Ascending aorta (tissue), 2 donors: Measurements from ENCODE around the gene NEURL3. TPM values are rescaled to one million over a fixed set of nuclear protein-coding genes. Genes with fewer than 3 reads are reported as not detected.

Source experiments
- DNase-seq, 2 donors: peaks; one replicate each; pipeline ENCODE4 v3.0.0-alpha.2; 2019; ENCODE audit warnings: low spot score in 2 of 2
- H3K27ac ChIP-seq, 2 donors: fragments of 200-600 bp; sonication (generic); one replicate each; pipeline ENCODE4 v1.5.1; 2016 to 2017; ENCODE audit warnings: mild to moderate bottlenecking in 1 of 2
- H3K27me3 ChIP-seq: fragments of 200-600 bp; sonication (generic); one replicate; pipeline ENCODE4 v1.5.1; 2017
- H3K36me3 ChIP-seq, 2 donors: fragments of 200-600 bp; sonication (generic); one replicate each; pipeline ENCODE4 v1.5.1; 2016
- H3K4me1 ChIP-seq, 2 donors: fragments of 200-600 bp; sonication (generic); one replicate each; pipeline ENCODE4 v1.5.1; 2016 to 2017; ENCODE audit warnings: mild to moderate bottlenecking in 1 of 2
- H3K4me3 ChIP-seq, 2 donors: fragments of 200-600 bp; sonication (generic); one replicate each; pipeline ENCODE4 v1.5.1; 2016 to 2017; ENCODE audit warnings: mild to moderate bottlenecking in 1 of 2
- H3K9me3 ChIP-seq, 2 donors: fragments of 200-600 bp; sonication (generic); one replicate each; pipeline ENCODE4 v1.5.1; 2016
- intact Hi-C: fragments of 100-400 bp; cut with DNase I; formaldehyde crosslinking; loops from one replicate; pipeline ENCODE4 v1.15.1; 2023
- total RNA-seq: library from RNA; depleted of rRNA; stranded (reverse); fragments of >200 nt; gene quantifications from one replicate; pipeline ENCODE4 v1.1.0, GENCODE V29; 2016
- TF ChIP-seq, protein P1 (sequence below), 3 experiments: fragments of 200-600 bp in 2 of 3; fragments of 450-650 bp in 1 of 3; sonication (generic) in 2 of 3; IDR thresholded peaks; one replicate each; pipeline ENCODE4 v1.5.1; 2016 to 2019; ENCODE audit warnings: antibody characterized with exemption in 3 of 3, mild to moderate bottlenecking in 1 of 3, moderate library complexity in 1 of 3

Gene NEURL3
- total RNA-seq, 1 donor from 2014 or later, result not detected

DNA sequence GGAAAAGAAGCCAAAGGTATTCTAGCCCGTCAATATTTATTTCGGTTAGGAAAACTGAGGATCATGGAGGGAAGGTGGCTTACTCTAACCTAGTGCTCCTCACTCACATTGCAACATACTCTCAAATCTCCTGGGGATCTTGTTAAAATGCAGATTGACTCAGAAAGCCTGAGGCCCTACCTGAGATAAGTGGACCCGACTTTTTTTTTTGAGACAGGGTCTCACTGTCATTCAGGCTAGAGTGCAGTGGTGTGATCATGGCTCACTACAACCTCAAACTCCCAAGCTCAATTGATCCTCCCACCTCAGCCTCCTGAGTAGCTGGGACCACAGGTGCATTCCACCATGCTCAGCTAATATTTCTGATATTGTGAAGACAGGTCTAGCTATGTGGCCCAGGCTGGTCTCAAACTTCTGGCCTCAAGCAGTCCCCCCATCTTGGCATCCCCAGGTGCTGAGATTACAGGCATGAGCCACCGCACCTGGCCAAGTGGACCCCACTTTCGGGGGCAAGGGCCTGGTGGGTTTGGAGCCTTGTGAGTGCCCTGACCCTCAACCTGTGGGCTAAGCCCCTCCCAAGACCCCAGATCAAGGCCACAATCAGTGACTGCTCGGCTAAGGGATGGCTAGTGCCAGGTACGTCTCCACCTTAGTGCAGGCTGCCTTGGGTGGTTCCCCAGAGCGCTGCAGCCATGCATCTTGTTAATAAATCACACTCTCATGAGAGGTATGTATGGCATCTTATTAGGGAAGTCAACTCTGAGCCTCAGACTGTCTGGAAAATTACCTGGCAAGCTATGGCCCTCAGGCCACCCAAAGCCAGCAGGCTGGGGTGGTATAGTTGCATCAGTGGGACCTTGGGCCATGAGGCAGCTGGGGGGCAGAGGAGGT lies 1.1 kb upstream of the NEURL3 start:
- TF ChIP-seq, protein P1, sequence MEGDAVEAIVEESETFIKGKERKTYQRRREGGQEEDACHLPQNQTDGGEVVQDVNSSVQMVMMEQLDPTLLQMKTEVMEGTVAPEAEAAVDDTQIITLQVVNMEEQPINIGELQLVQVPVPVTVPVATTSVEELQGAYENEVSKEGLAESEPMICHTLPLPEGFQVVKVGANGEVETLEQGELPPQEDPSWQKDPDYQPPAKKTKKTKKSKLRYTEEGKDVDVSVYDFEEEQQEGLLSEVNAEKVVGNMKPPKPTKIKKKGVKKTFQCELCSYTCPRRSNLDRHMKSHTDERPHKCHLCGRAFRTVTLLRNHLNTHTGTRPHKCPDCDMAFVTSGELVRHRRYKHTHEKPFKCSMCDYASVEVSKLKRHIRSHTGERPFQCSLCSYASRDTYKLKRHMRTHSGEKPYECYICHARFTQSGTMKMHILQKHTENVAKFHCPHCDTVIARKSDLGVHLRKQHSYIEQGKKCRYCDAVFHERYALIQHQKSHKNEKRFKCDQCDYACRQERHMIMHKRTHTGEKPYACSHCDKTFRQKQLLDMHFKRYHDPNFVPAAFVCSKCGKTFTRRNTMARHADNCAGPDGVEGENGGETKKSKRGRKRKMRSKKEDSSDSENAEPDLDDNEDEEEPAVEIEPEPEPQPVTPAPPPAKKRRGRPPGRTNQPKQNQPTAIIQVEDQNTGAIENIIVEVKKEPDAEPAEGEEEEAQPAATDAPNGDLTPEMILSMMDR (IDR thresholded peaks at IDR 0.05), result no peak

GRCh38 chr2:96503637-96504243 lies 1.4 kb downstream of the NEURL3 start:
- Histone ChIP-seq H3K9me3 (no peaks in the 10 kb centered on the region), H3K4me3 (no peak overlapping the region), H3K4me1 (peaks cover 4 to 10% of the 10 kb centered on the region in 2 donors), H3K36me3 (no peaks in the 10 kb centered on the region), H3K27me3 (no peaks in the 10 kb centered on the region), H3K27ac (no peak overlapping the region)
- TF ChIP-seq, protein P1 (IDR thresholded peaks at IDR 0.05), result no peak
- intact Hi-C loops, result no loop called here
- peak in 1 of 2 donors; percentile 58 for DNase-seq

More for the DNA sequence above, 1.1 kb upstream of the NEURL3 start:
- H3K4me1 ChIP-seq, result peaks cover 8 to 15% of the 10 kb centered on the region in 2 donors
- H3K36me3 ChIP-seq, result no peaks in the 10 kb centered on the region
- H3K9me3 ChIP-seq, result no peaks in the 10 kb centered on the region
- no peak overlapping the region for H3K27ac ChIP-seq
- no peaks in the 10 kb centered on the region for H3K27me3 ChIP-seq
- intact Hi-C loops, result loop anchor here (5.0 kb wide), 1 partner anchor 34 kb away; no protein-coding TSS in a partner anchor
- DNase-seq, result peak in 1 of 2 donors; percentile 62
- H3K4me3 ChIP-seq, result no peak overlapping the region

DNA sequence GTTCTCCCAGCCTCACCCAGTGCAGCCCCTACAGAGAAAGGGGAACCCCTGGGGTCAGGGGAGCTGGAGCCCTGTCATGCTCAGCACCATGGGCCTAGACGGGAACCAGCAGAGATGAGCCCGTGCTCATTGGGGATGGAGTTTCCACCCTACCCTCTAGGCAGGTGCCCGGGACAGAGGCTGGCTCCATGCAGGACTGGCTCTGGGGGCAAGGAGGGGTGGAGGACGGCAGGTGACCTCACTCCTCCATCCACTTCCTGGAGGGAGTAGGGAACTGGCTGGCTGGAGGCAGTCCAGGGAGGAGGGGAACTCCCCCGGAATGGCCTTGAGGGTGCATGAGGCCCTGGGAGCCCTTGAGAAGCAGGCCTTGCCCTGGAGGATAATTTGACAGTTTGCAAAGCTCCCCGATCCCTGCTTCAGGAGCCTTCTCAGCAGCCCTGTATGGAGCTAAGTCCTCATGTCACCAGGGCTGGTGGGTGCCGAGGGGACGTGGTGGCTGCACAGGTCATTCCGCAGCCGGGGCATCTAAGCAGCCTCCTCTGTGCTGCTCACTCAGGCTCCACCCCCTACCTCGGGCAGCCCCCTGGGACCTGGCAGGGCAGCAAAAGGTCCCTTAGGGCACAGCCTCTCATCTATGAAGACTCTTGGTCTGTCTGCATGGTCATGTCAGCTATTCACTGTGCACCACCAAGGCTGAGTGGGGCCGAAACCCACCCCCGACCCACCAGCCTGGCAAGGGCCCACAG lies 2.1 kb downstream of the NEURL3 start:
- H3K4me1 ChIP-seq, result peaks cover 0 to 4% of the 10 kb centered on the region in 2 donors
- intact Hi-C loops, result no loop called here
- H3K27me3 ChIP-seq, result no peaks in the 10 kb centered on the region
- H3K4me3 ChIP-seq, result no peak overlapping the region
- no peaks in the 10 kb centered on the region for H3K36me3 ChIP-seq
- H3K9me3 ChIP-seq, result no peaks in the 10 kb centered on the region
- H3K27ac ChIP-seq, result no peak overlapping the region
- TF ChIP-seq, protein P1 (IDR thresholded peaks at IDR 0.05), result no peak
- peak in 1 of 2 donors; percentile 40 for DNase-seq

DNA sequence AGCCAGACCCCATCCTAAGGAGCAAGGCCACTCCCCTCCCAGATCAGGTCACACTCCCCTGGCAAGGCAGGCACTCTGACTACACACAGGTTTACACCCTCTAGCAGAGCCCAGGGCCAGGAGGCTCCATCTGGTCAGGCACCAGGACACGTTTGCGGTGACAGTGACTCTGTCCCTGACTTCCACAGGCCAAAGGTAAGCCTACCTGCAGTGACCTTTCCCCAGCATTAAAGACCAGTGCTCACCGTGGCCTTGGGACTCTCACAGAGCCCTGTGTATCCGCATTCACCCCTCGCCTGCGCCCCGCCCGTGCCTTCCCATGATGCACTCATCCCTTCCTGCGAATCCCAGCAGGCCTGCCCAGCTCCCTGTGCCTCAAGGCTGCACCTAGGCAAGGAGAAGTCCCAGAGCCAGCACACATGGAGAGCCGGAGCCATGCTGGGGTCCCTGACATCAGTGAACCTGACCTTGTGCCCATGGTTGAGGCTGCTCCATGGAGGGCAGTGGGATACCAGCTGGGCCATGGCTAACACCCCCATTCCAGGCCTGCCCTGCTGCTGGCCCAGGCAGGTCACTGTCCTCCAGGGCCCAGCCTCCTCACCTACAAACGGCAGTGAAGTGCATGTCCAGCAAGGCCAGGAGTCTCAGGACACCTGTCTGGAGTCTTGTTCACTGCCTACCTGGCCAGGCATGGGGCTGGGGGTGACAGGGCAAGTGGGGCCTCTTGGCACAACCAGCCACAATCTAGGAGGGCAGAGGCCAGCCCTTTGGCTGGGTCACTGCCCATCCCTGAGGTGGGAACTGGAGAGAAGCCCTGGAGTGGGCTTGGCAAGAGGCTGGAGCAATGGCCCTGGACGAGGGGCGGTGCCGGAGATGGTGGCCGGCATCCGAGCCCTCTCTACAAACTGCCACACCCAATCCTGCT lies 3.0 kb downstream of the NEURL3 start:
- no peaks in the 10 kb centered on the region for H3K36me3 ChIP-seq
- DNase-seq, result peak in 1 of 2 donors; percentile 60
- H3K27me3 ChIP-seq, result no peaks in the 10 kb centered on the region
- H3K9me3 ChIP-seq, result no peaks in the 10 kb centered on the region
- H3K4me3 ChIP-seq, result no peak overlapping the region
- TF ChIP-seq, protein P1 (IDR thresholded peaks at IDR 0.05), result no peak
- H3K4me1 ChIP-seq, result no peaks in the 10 kb centered on the region
- intact Hi-C loops, result no loop called here
- H3K27ac ChIP-seq, result no peak overlapping the region

DNA sequence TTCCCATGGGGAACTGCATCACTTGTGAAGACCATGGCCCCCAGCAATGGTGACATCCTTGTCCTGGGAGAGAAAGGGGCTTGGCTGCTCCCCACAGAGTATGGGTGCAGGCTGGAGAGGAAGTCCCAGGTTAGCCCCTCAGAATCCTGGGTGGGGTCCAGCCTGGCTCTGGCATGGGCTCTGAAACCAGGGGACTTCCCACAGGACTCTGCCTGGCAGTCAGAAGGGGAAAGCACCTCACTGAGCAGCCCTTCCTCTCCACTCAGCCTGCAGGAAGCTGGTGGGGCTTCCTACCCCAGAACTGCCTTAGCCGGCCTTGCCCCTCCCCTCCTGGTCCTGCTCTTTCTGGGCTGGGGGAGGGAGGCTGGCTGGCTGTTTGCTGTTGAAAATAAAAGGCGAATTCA lies 3.7 kb downstream of the NEURL3 start:
- H3K36me3 ChIP-seq, result no peaks in the 10 kb centered on the region
- intact Hi-C loops, result no loop called here
- DNase-seq, result peak in 1 of 2 donors; percentile 58
- H3K27me3 ChIP-seq, result no peaks in the 10 kb centered on the region
- no peak overlapping the region for H3K4me3 ChIP-seq
- H3K27ac ChIP-seq, result no peak overlapping the region
- no peaks in the 10 kb centered on the region for H3K9me3 ChIP-seq
- no peaks in the 10 kb centered on the region for H3K4me1 ChIP-seq
- TF ChIP-seq, protein P1 (IDR thresholded peaks at IDR 0.05), result no peak
